ENCODE results near the gene ZBTB42.

ZBTB42 gene

GRCh38 chr14:104781271-104782077, 19.4 kb upstream of the ZBTB42 start:
- DNase-seq (ENCODE audit: insufficient read length, low spot score) (no peak), FAIRE-seq (no peak)

- FAIRE-seq, result no peak
These were observed 18.7 kb upstream of the ZBTB42 start for GRCh38 chr14:104782086-104782807.

GRCh38 chr14:104782808-104783139, 18.1 kb upstream of the ZBTB42 start:
- DNase-seq (ENCODE audit: insufficient read length, low spot score), result no peak
- no peak for FAIRE-seq

More at GRCh38 chr14:104782086-104782807, 18.7 kb upstream of the ZBTB42 start:
- DNase-seq (ENCODE audit: insufficient read length, low spot score), result no peak

- DNase-seq (ENCODE audit: insufficient read length, low spot score), result no peak
- FAIRE-seq, result no peak
These were observed 17.2 kb upstream of the ZBTB42 start for GRCh38 chr14:104783484-104784217.

- no peak for DNase-seq (ENCODE audit: insufficient read length, low spot score)
- FAIRE-seq, result no peak
These were observed 16.7 kb upstream of the ZBTB42 start for GRCh38 chr14:104784218-104784568.

GRCh38 chr14:104784846-104785707, 15.8 kb upstream of the ZBTB42 start:
- no peak for DNase-seq (ENCODE audit: insufficient read length, low spot score)
- no peak for FAIRE-seq

DNA sequence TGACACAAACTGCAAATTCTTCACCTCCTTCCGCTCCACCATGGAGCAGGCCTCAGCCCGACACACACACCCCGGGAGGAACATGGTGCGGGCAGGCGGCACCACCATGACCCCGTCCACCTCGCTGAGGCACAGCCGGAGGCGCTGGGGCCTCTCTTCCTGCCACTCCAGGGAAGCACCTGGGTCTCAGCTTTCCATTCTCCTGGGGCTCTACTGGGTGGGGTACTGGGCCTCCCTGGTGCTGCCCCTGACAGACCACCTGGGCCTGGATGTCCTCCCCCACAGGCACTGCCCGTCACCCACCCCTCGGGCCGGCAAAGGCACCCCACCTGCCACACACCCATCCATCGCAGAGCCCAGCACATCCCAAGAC, 15.2 kb upstream of the ZBTB42 start:
- FAIRE-seq, result no peak
- DNase-seq (ENCODE audit: insufficient read length, low spot score), result no peak

DNA sequence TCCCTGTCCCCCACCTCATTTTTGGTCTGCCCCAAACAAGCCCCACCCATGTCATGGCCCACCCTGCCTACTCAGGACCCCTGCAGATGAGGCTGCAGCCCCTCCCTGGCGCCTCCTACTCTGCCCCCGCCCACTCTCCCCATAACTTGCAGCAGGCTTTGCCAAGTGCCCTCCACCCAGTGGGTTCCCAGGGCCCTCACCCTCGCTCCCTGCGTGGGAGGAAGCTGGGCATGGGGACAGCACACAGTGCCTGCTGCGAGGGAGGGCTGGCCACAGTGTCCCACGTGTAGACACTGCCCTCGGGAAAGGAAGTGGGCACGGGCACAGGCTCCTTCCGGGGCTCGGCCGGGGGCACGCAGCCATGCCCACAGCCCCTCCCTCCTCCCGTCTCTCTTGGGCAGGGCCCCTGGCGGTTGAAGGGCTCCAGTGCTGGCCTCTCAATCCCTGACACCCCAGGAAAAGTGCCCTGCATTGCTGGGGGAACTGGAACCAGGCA, 14.8 kb upstream of the ZBTB42 start:
- DNase-seq (ENCODE audit: insufficient read length, low spot score) (no peak), FAIRE-seq (no peak)

DNA sequence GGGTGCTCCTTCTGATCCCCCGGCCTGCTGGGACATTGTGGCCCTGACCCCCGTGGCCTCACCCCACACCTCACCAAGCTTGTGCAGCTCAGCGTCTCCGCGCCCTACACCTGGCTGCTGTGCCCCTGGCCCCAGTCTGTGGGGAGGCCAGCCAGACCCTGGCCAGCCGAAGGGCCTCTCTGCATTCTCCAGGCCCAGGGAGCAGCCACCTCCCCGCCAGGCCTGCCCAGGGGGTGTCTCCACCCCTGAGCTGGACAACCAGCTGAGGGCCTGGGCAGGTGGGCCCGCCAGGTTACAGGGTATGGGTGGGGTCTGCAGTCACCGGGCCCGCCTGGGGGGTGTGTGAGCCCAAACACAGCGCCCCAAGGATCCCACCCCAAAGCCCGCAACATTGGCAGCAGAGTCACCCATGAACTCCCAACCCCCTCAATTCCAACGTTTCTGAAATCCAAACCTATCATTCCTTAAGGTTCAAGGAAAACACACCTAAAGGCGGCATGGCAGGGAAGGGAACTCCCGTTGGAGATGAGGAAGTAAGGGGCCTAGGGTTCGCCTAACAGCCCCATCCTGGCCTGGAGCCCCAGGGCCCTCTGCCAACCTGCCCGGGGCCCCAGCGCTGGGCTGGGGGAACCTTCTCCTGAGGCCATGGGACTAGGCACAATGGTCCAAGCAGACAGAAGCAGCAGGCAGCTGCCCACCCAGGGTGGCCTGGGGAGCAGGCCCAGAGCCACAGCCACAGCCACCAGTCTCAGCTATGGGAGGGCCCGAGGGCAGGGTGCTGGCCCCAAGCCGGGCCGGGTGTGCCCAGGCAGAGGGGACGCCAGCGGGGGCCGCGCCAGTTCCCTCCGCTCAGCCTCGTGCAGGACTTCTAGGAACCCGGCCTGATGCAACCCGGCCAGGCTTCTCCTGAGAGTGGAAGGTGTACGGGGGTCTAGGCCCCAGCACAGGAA, 13.9 kb upstream of the ZBTB42 start:
- FAIRE-seq (no peak), DNase-seq (ENCODE audit: insufficient read length, low spot score) (no peak)

DNA sequence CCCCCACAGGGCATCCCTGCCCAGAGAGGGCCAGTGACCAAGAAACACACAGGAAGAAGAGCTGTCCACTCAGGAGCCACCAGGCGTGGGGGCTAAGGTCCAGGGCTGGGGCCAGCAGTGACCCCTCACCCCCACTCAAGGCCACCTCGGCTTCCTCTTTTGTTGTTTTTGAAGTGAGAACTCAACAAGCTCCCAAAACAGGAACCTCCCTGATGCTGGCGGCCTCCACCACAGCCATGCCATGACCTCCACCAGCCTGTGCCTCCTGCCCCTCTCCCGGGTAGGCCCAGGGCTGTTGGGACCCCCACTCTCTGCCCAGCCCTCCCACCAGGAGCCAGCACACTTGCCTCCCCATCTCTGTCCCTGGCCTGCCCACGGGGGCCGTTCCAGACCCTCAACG, 13.2 kb upstream of the ZBTB42 start:
- no peak for DNase-seq (ENCODE audit: insufficient read length, low spot score)
- FAIRE-seq, result no peak

- FAIRE-seq (no peak), DNase-seq (ENCODE audit: insufficient read length, low spot score) (no peak)
These were observed 12.6 kb upstream of the ZBTB42 start for GRCh38 chr14:104788161-104788818.

DNA sequence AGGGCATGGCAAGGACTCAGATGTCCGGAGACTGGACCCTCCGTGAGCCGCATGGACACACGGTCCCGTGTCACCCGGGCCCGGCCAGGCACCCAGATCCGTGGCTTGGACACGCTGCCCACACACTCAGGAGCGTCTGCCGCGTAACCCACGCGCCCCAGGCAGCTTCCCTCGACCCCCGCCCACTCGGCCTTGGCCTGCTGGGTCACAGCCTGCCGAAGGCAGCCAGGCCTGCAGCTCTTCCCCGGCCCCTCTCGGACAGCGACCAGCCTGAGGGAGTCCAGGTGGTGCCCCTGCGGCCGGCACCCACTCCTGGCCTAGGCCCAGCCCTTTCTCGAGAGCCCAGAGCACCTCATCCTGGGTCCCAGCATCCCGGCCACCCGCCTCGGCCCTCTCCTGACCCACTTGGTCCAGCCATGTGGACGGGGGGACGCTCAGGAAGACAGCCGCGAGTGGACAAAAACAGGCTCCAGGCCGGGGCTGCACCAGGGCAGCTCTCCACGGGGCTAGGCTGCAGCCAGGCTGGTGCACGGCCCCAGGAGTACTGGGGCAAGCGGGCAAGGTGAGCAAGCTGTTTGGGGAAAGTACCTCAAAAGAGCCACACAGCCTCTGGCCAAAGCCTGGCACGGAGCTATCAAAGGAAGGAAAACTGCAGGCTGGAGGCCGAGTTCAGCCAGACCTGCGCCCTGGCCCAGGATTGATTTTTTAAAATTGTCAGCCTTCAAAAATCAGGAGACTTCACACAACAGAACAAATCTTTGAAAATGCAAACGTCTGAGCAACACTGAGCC, 11.8 kb upstream of the ZBTB42 start:
- FAIRE-seq, result no peak
- DNase-seq (ENCODE audit: insufficient read length, low spot score), result no peak

DNA sequence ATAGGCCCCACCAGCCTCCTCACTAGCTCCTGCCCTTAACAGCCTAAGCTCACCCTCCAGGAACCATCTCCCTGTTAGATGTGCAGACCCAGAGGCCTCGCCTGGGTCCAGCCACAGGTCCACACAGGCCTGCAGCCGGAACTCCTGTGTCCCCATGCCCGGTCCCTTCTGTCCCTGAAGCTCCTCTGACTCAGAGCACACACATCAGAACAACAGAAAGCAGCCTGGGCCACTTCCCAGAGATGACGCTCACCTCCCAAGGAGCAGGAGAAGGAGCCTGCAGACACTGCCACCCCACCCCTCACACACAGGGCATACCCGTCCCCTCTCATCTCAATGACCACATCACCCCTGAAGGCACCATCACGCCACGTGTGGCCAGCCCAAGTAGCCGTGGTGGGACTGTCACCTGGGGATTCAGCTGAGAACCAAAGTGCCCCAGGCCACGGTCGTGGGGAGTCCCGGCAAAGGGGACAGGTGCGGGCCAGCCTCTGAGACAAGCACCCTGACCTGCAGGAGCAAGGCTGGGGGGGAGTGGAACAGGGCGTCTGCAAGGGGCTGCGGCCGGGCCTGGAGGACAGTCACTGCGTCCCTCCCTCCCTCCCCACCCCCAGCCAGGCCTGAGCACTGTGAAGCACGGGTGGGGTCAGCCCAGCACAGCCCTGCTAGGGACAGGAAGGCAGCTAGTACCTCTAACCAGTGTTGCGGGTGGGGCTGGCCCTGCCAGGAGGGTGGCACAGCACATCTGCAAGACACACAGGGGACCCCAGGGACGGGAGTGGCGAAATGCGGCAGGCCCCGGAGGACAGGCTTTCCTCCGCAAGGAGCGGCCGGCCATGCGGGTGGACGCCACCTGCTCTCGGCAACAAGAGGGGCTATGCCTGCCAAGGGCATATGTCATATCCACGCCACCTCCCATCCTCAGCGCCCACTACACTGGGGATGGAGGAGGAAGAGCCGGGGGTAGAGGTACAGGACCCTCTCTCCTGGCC, 10.9 kb upstream of the ZBTB42 start:
- DNase-seq (ENCODE audit: insufficient read length, low spot score) (no peak), FAIRE-seq (no peak)

- FAIRE-seq (no peak), DNase-seq (ENCODE audit: insufficient read length, low spot score) (no peak)
These were observed 9.5 kb upstream of the ZBTB42 start for GRCh38 chr14:104791425-104791824.

GRCh38 chr14:104792101-104792884, 8.6 kb upstream of the ZBTB42 start:
- FAIRE-seq, result no peak
- no peak for DNase-seq (ENCODE audit: insufficient read length, low spot score)

Measured in HTR-8/SVneo (cell line).